Measurements from ENCODE around the gene SMPDL3A.

The SMPDL3A gene

DNA sequence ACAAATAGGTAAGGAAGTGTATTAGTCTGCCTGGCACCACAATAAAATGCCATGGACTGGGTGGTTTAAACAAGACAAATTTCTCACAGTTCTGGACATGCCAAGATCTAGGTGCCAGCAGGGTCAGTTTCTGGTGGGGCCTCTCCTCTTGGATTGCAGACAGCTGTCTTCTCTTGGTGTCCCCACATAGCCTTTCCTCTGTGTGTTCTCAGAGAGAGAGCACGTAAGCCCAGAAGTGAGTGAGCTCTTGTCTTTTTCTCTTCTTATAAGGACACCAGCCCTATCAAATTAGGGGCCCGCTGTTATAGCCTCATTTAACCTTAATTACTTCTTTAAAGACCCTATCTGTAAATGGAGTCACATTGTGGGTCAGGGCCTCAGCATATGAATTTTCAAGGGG, 28.3 kb downstream of the SMPDL3A start:
- Histone ChIP-seq H3K27ac (ENCODE audit: insufficient read depth, low read length, poor library complexity, severe bottlenecking) (no peak overlapping the region), H3K4me3 (ENCODE audit: insufficient read depth, low read depth, low read length, poor library complexity, severe bottlenecking) (no peak overlapping the region), H3K36me3 (ENCODE audit: control insufficient read depth, insufficient read depth, low read length) (no peaks in the 10 kb centered on the region), H3K27me3 (replicated peaks; ENCODE audit: control insufficient read depth, insufficient read depth, low read length, poor library complexity, severe bottlenecking) (no peaks in the 10 kb centered on the region), H3K4me1 (ENCODE audit: control insufficient read depth, insufficient read depth, low read length, poor library complexity, severe bottlenecking) (no peaks in the 10 kb centered on the region), H3K9me3 (ENCODE audit: control insufficient read depth, low read length) (no peaks in the 10 kb centered on the region)
- no peak for DNase-seq

DNA sequence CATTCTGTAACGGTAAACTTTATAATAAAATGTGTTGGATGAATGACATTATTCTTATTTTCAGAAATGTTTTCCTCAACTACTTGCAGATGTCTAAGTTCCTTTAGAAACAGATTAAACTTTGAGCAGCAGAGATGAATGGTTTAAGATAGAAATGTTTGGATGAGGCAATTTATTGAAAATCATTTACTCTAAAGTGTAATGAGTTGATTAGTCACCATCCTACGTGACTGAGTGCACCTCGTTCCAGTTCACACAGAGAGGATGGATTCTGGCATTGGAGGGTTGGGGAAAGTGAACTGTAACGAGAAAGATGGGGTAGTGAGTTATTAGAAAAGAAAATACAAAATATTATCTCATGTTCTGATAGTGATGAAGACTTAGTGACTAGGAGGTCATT, 28.7 kb downstream of the SMPDL3A start:
- no peak overlapping the region for H3K27ac ChIP-seq (ENCODE audit: insufficient read depth, low read length, poor library complexity, severe bottlenecking)
- no peak for DNase-seq
- H3K4me3 ChIP-seq (ENCODE audit: insufficient read depth, low read depth, low read length, poor library complexity, severe bottlenecking), result no peak overlapping the region
- no peaks in the 10 kb centered on the region for H3K9me3 ChIP-seq (ENCODE audit: control insufficient read depth, low read length)
- H3K4me1 ChIP-seq (ENCODE audit: control insufficient read depth, insufficient read depth, low read length, poor library complexity, severe bottlenecking), result no peaks in the 10 kb centered on the region
- no peaks in the 10 kb centered on the region for H3K36me3 ChIP-seq (ENCODE audit: control insufficient read depth, insufficient read depth, low read length)
- H3K27me3 ChIP-seq (replicated peaks; ENCODE audit: control insufficient read depth, insufficient read depth, low read length, poor library complexity, severe bottlenecking), result no peaks in the 10 kb centered on the region

GRCh38 chr6:122818866-122819265, 29.8 kb downstream of the SMPDL3A start:
- DNase-seq, result no peak
- no peak overlapping the region for H3K27ac ChIP-seq (ENCODE audit: insufficient read depth, low read length, poor library complexity, severe bottlenecking)
- no peak overlapping the region for H3K4me3 ChIP-seq (ENCODE audit: insufficient read depth, low read depth, low read length, poor library complexity, severe bottlenecking)
- no peaks in the 10 kb centered on the region for H3K27me3 ChIP-seq (replicated peaks; ENCODE audit: control insufficient read depth, insufficient read depth, low read length, poor library complexity, severe bottlenecking)
- no peaks in the 10 kb centered on the region for H3K9me3 ChIP-seq (ENCODE audit: control insufficient read depth, low read length)
- no peaks in the 10 kb centered on the region for H3K4me1 ChIP-seq (ENCODE audit: control insufficient read depth, insufficient read depth, low read length, poor library complexity, severe bottlenecking)
- no peaks in the 10 kb centered on the region for H3K36me3 ChIP-seq (ENCODE audit: control insufficient read depth, insufficient read depth, low read length)

DNA sequence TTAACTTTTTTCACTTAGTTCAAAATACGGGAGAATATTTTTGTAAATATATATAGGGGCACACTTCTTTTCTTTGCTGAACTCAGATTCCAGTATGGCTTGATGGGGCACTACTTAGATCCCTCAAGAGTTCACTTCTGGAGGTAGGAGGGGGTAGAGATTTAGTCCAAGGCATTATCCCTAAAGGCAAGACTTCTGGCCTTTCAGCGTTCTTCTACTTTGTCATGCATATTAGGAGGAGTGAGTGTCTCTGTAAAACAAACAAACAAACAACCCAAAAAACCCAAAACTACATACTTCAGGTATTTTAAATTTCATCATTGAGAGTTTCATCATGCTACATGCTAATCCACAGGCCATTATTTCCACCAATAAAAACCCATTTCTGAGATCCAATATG, 32.0 kb downstream of the SMPDL3A start:
- no peak for DNase-seq

DNA sequence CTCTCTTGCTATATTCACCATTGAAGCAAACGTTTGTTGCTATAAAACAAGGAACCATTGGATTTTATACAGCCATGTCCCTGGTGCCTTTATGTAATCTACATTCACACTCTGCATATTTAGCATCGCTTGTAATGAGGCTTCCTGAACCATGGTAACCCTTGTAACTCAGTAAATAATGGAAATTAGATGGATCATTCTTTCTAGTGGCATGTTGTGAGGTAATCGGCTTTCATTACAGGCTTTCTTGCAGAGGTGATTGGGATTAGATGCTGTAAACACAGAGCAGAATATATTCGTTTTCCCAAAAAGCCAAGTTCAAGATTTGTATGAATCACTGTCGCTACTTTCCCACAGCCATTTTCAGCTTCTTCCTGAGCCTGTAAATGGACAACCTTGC, 36.1 kb downstream of the SMPDL3A start:
- no peaks in the 10 kb centered on the region for H3K27me3 ChIP-seq (replicated peaks; ENCODE audit: control insufficient read depth, insufficient read depth, low read length, poor library complexity, severe bottlenecking)
- H3K27ac ChIP-seq (ENCODE audit: insufficient read depth, low read length, poor library complexity, severe bottlenecking), result no peak overlapping the region
- H3K4me3 ChIP-seq (ENCODE audit: insufficient read depth, low read depth, low read length, poor library complexity, severe bottlenecking), result no peak overlapping the region
- no peaks in the 10 kb centered on the region for H3K4me1 ChIP-seq (ENCODE audit: control insufficient read depth, insufficient read depth, low read length, poor library complexity, severe bottlenecking)
- H3K9me3 ChIP-seq (ENCODE audit: control insufficient read depth, low read length), result no peaks in the 10 kb centered on the region
- DNase-seq, result no peak
- H3K36me3 ChIP-seq (ENCODE audit: control insufficient read depth, insufficient read depth, low read length), result no peaks in the 10 kb centered on the region

More for the DNA sequence above, 32.0 kb downstream of the SMPDL3A start:
- H3K27ac ChIP-seq (ENCODE audit: insufficient read depth, low read length, poor library complexity, severe bottlenecking), result no peak overlapping the region
- H3K4me1 ChIP-seq (ENCODE audit: control insufficient read depth, insufficient read depth, low read length, poor library complexity, severe bottlenecking), result no peaks in the 10 kb centered on the region
- H3K4me3 ChIP-seq (ENCODE audit: insufficient read depth, low read depth, low read length, poor library complexity, severe bottlenecking), result no peak overlapping the region
- no peaks in the 10 kb centered on the region for H3K27me3 ChIP-seq (replicated peaks; ENCODE audit: control insufficient read depth, insufficient read depth, low read length, poor library complexity, severe bottlenecking)
- no peaks in the 10 kb centered on the region for H3K36me3 ChIP-seq (ENCODE audit: control insufficient read depth, insufficient read depth, low read length)
- no peaks in the 10 kb centered on the region for H3K9me3 ChIP-seq (ENCODE audit: control insufficient read depth, low read length)

- H3K4me3 ChIP-seq (ENCODE audit: insufficient read depth, low read depth, low read length, poor library complexity, severe bottlenecking), result no peak overlapping the region
- no peak for DNase-seq
These were observed 40.4 kb downstream of the SMPDL3A start for GRCh38 chr6:122829456-122829855.

DNA sequence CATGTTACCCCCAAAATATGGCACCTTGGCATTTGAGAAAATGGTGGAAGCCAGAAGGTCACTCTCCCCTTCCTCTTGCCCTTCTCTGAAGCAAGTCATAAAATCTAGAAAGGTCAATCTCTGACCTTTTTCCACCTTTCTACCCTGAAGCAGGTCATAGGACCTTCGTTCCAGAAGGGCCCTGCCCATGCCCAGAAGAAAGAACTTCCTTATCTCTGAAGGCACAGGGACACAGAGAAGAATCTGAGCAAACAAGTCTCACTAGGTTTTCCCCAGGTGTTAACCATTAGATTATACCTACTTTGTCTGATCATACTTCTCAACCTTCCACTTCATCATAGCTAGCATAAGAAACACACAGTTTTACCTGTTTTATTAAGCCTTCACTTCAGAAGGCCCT, 42.5 kb downstream of the SMPDL3A start:
- Histone ChIP-seq H3K9me3 (ENCODE audit: control insufficient read depth, low read length) (no peaks in the 10 kb centered on the region), H3K4me1 (ENCODE audit: control insufficient read depth, insufficient read depth, low read length, poor library complexity, severe bottlenecking) (no peaks in the 10 kb centered on the region), H3K27ac (ENCODE audit: insufficient read depth, low read length, poor library complexity, severe bottlenecking) (no peak overlapping the region), H3K4me3 (ENCODE audit: insufficient read depth, low read depth, low read length, poor library complexity, severe bottlenecking) (no peak overlapping the region), H3K36me3 (ENCODE audit: control insufficient read depth, insufficient read depth, low read length) (no peaks in the 10 kb centered on the region), H3K27me3 (replicated peaks; ENCODE audit: control insufficient read depth, insufficient read depth, low read length, poor library complexity, severe bottlenecking) (no peaks in the 10 kb centered on the region)
- DNase-seq, result no peak

More at GRCh38 chr6:122829456-122829855, 40.4 kb downstream of the SMPDL3A start:
- H3K36me3 ChIP-seq (ENCODE audit: control insufficient read depth, insufficient read depth, low read length), result no peaks in the 10 kb centered on the region
- no peaks in the 10 kb centered on the region for H3K27me3 ChIP-seq (replicated peaks; ENCODE audit: control insufficient read depth, insufficient read depth, low read length, poor library complexity, severe bottlenecking)
- H3K4me1 ChIP-seq (ENCODE audit: control insufficient read depth, insufficient read depth, low read length, poor library complexity, severe bottlenecking), result no peaks in the 10 kb centered on the region
- H3K9me3 ChIP-seq (ENCODE audit: control insufficient read depth, low read length), result no peaks in the 10 kb centered on the region
- H3K27ac ChIP-seq (ENCODE audit: insufficient read depth, low read length, poor library complexity, severe bottlenecking), result no peak overlapping the region

GRCh38 chr6:122832459-122832858, 43.4 kb downstream of the SMPDL3A start:
- no peak for DNase-seq
- no peaks in the 10 kb centered on the region for H3K27me3 ChIP-seq (replicated peaks; ENCODE audit: control insufficient read depth, insufficient read depth, low read length, poor library complexity, severe bottlenecking)
- H3K4me1 ChIP-seq (ENCODE audit: control insufficient read depth, insufficient read depth, low read length, poor library complexity, severe bottlenecking), result no peaks in the 10 kb centered on the region
- H3K4me3 ChIP-seq (ENCODE audit: insufficient read depth, low read depth, low read length, poor library complexity, severe bottlenecking), result no peak overlapping the region
- no peaks in the 10 kb centered on the region for H3K36me3 ChIP-seq (ENCODE audit: control insufficient read depth, insufficient read depth, low read length)
- no peak overlapping the region for H3K27ac ChIP-seq (ENCODE audit: insufficient read depth, low read length, poor library complexity, severe bottlenecking)
- H3K9me3 ChIP-seq (ENCODE audit: control insufficient read depth, low read length), result no peaks in the 10 kb centered on the region

- no peaks in the 10 kb centered on the region for H3K27me3 ChIP-seq (replicated peaks; ENCODE audit: control insufficient read depth, insufficient read depth, low read length, poor library complexity, severe bottlenecking)
- DNase-seq, result no peak
- no peaks in the 10 kb centered on the region for H3K9me3 ChIP-seq (ENCODE audit: control insufficient read depth, low read length)
- H3K4me1 ChIP-seq (ENCODE audit: control insufficient read depth, insufficient read depth, low read length, poor library complexity, severe bottlenecking), result no peaks in the 10 kb centered on the region
- no peak overlapping the region for H3K27ac ChIP-seq (ENCODE audit: insufficient read depth, low read length, poor library complexity, severe bottlenecking)
- H3K36me3 ChIP-seq (ENCODE audit: control insufficient read depth, insufficient read depth, low read length), result no peaks in the 10 kb centered on the region
- no peak overlapping the region for H3K4me3 ChIP-seq (ENCODE audit: insufficient read depth, low read depth, low read length, poor library complexity, severe bottlenecking)
These were observed 44.0 kb downstream of the SMPDL3A start for GRCh38 chr6:122833021-122833491.

GRCh38 chr6:122838060-122838780, 49.2 kb downstream of the SMPDL3A start:
- Histone ChIP-seq H3K4me1 (ENCODE audit: control insufficient read depth, insufficient read depth, low read length, poor library complexity, severe bottlenecking) (no peaks in the 10 kb centered on the region), H3K4me3 (ENCODE audit: insufficient read depth, low read depth, low read length, poor library complexity, severe bottlenecking) (no peak overlapping the region), H3K36me3 (ENCODE audit: control insufficient read depth, insufficient read depth, low read length) (no peaks in the 10 kb centered on the region), H3K27me3 (replicated peaks; ENCODE audit: control insufficient read depth, insufficient read depth, low read length, poor library complexity, severe bottlenecking) (no peaks in the 10 kb centered on the region), H3K27ac (ENCODE audit: insufficient read depth, low read length, poor library complexity, severe bottlenecking) (no peak overlapping the region), H3K9me3 (ENCODE audit: control insufficient read depth, low read length) (no peaks in the 10 kb centered on the region)
- no peak for DNase-seq
